Measurements from ENCODE around the gene KCNMB1.

DNA sequence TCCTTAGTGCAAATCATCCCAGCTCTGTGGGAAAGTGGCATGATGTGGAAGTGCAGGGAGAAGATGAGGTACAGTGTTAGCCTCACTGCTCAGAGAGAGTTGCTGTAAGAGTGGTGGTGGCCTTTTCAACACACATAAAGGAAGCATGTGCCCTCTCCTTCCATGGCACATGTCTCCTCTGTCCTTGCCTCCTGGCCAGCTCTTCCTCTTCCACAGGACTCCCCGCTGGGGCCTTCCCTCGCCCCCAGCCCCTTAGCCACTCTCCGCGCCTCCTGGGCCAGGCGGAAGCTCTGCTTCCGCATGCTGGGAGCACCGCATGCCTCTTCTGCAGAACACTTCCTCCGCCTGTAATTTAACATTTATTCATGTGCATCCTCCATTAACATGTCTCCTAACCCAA is 4.8 kb upstream of the KCNMB1 start:
- TF ChIP-seq EP300 (IDR thresholded peaks at IDR 0.05), result no peak
- TF ChIP-seq, protein P1, sequence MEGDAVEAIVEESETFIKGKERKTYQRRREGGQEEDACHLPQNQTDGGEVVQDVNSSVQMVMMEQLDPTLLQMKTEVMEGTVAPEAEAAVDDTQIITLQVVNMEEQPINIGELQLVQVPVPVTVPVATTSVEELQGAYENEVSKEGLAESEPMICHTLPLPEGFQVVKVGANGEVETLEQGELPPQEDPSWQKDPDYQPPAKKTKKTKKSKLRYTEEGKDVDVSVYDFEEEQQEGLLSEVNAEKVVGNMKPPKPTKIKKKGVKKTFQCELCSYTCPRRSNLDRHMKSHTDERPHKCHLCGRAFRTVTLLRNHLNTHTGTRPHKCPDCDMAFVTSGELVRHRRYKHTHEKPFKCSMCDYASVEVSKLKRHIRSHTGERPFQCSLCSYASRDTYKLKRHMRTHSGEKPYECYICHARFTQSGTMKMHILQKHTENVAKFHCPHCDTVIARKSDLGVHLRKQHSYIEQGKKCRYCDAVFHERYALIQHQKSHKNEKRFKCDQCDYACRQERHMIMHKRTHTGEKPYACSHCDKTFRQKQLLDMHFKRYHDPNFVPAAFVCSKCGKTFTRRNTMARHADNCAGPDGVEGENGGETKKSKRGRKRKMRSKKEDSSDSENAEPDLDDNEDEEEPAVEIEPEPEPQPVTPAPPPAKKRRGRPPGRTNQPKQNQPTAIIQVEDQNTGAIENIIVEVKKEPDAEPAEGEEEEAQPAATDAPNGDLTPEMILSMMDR (IDR thresholded peaks at IDR 0.05), result no peak
